IMR-90 (cell line): Measurements from ENCODE around the gene ATP1B3. TPM values are rescaled to one million over a fixed set of nuclear protein-coding genes. Genes with fewer than 3 reads are reported as not detected.

ENCODE experiments used
- ATAC-seq: fragments of 200-7000 bp; cut with Tn5 transposase; 2 replicates; pipeline ENCODE4 v1.9.1; 2020; ENCODE audit warnings: low read depth, mild to moderate bottlenecking, moderate library complexity
- BruUV-seq: library from RNA; stranded (reverse); fragments of 400-500 nt; replicated peaks from 2 replicates; lab custom pipeline; 2021; lab: Mats Ljungman, UMichigan
- CTCF ChIA-PET: fragments of 300-600 bp; formaldehyde crosslinking; extraction: SDS; loops from one replicate; lab custom pipeline; 2021; ENCODE audit warnings: antibody characterized with exemption; lab: Yijun Ruan, JAX
- POLR2A ChIA-PET: fragments of 300-600 bp; sonication (Branson Sonifier 250); formaldehyde crosslinking; loops from one replicate; lab custom pipeline; 2022; ENCODE audit warnings: antibody characterized with exemption; ENCODE audit not compliant: unreplicated experiment; lab: Charles Lee
- DNase-seq: peaks from one replicate; pipeline ENCODE4 v3.0.0; 2013
- H2AFZ ChIP-seq: replicated peaks from 2 replicates; pipeline ENCODE3; 2013; ENCODE audit warnings: low read length, mild to moderate bottlenecking; ENCODE audit not compliant: poor library complexity
- H2AK5ac ChIP-seq: 2 replicates; pipeline ENCODE4 v1.6.1; 2013; ENCODE audit warnings: low read depth, low read length, inconsistent platforms
- H2AK9ac ChIP-seq: replicated peaks from 2 replicates; pipeline ENCODE3; 2013; ENCODE audit warnings: mild to moderate bottlenecking, low read depth, low read length, moderate library complexity; ENCODE audit not compliant: poor library complexity
- H2BK120ac ChIP-seq: 2 replicates; pipeline ENCODE4 v1.6.1; 2013; ENCODE audit warnings: low read depth, low read length, inconsistent platforms
- H2BK15ac ChIP-seq: 3 replicates; pipeline ENCODE4 v1.6.1; 2013; ENCODE audit warnings: low read depth, low read length, inconsistent platforms
- H2BK20ac ChIP-seq: 2 replicates; pipeline ENCODE4 v1.6.1; 2013; ENCODE audit warnings: low read depth, mild to moderate bottlenecking, inconsistent platforms, low read length, moderate library complexity
- H2BK5ac ChIP-seq: 2 replicates; pipeline ENCODE4 v1.6.1; 2013; ENCODE audit warnings: mild to moderate bottlenecking, low read depth, low read length, inconsistent platforms; ENCODE audit not compliant: poor library complexity, severe bottlenecking
- H3K14ac ChIP-seq: replicated peaks from 2 replicates; pipeline ENCODE4 v1.6.1; 2013; ENCODE audit warnings: low read depth, low read length, inconsistent platforms
- H3K18ac ChIP-seq: 2 replicates; pipeline ENCODE4 v1.6.1; 2013; ENCODE audit warnings: low read depth, low read length, control low read depth
- H3K23ac ChIP-seq: 2 replicates; pipeline ENCODE4 v1.6.1; 2013; ENCODE audit warnings: low read depth, low read length, inconsistent platforms
- H3K27ac ChIP-seq: 2 replicates; pipeline ENCODE4 v1.5.1; 2013; ENCODE audit warnings: mild to moderate bottlenecking, control low read depth, low read length; ENCODE audit not compliant: insufficient read depth
- H3K27me3 ChIP-seq: 2 replicates; pipeline ENCODE4 v1.6.1; 2013; ENCODE audit warnings: low read length; ENCODE audit not compliant: control insufficient read depth, insufficient read depth
- H3K36me3 ChIP-seq: 2 replicates; pipeline ENCODE4 v1.6.1; 2013; ENCODE audit warnings: low read length, mixed read lengths; ENCODE audit not compliant: control insufficient read depth, insufficient read depth
- H3K4ac ChIP-seq: 2 replicates; pipeline ENCODE4 v1.6.1; 2013; ENCODE audit warnings: low read depth, low read length, inconsistent platforms
- H3K4me1 ChIP-seq: 2 replicates; pipeline ENCODE4 v1.6.1; 2013; ENCODE audit warnings: low read length, mixed read lengths; ENCODE audit not compliant: control insufficient read depth, insufficient read depth
- H3K4me2 ChIP-seq: 2 replicates; pipeline ENCODE4 v1.6.1; 2013; ENCODE audit warnings: low read depth, mild to moderate bottlenecking, control low read depth, low read length, moderate library complexity
- H3K4me3 ChIP-seq: 2 replicates; pipeline ENCODE4 v1.5.1; 2013; ENCODE audit warnings: low read depth, mild to moderate bottlenecking, control low read depth, low read length, moderate library complexity; ENCODE audit not compliant: insufficient read depth
- H3K56ac ChIP-seq: 2 replicates; pipeline ENCODE4 v1.6.1; 2013; ENCODE audit warnings: low read length, inconsistent platforms; ENCODE audit not compliant: insufficient read depth; ENCODE audit errors: extremely low read depth
- H3K79me1 ChIP-seq, 2 experiments: 2 replicates each; pipeline ENCODE4 v1.6.1; 2013; ENCODE audit warnings: low read length in 2 of 2, inconsistent platforms in 1 of 2, low read depth in 1 of 2
- H3K9ac ChIP-seq: 2 replicates; pipeline ENCODE4 v1.6.1; 2013; ENCODE audit warnings: low read depth, low read length, control low read depth
- H3K9me1 ChIP-seq: 2 replicates; pipeline ENCODE4 v1.6.1; 2013; ENCODE audit warnings: low read length, inconsistent platforms; ENCODE audit not compliant: insufficient read depth
- H3K9me3 ChIP-seq: 2 replicates; pipeline ENCODE4 v1.6.1; 2013; ENCODE audit warnings: low read length; ENCODE audit not compliant: control insufficient read depth, insufficient read depth
- H4K20me1 ChIP-seq: 2 replicates; pipeline ENCODE4 v1.6.1; 2013; ENCODE audit warnings: low read length, inconsistent platforms; ENCODE audit not compliant: insufficient read depth
- H4K5ac ChIP-seq: 2 replicates; pipeline ENCODE4 v1.6.1; 2013; ENCODE audit warnings: mild to moderate bottlenecking, low read depth, low read length, control low read depth
- H4K8ac ChIP-seq, 2 experiments: 2 replicates each; pipeline ENCODE4 v1.6.1; 2013; ENCODE audit warnings: low read depth in 2 of 2, low read length in 2 of 2, control low read depth in 1 of 2, inconsistent platforms in 1 of 2
- H4K91ac ChIP-seq: 2 replicates; pipeline ENCODE4 v1.6.1; 2013; ENCODE audit warnings: low read depth, low read length, inconsistent platforms; ENCODE audit not compliant: insufficient read depth
- BHLHE40 ChIP-seq: fragments of 150-350 bp; IDR thresholded peaks from 2 replicates; pipeline ENCODE4 v1.6.1; 2016; ENCODE audit warnings: mild to moderate bottlenecking, low read depth, low read length
- CEBPB ChIP-seq: IDR thresholded peaks from 2 replicates; pipeline ENCODE4 v1.6.1; 2012; ENCODE audit warnings: low read depth, low read length, improper control_type of control experiment
- CHD1 ChIP-seq: IDR thresholded peaks from 2 replicates; pipeline ENCODE4 v1.6.1; 2012; ENCODE audit warnings: low read depth, low read length, improper control_type of control experiment
- CTCF ChIP-seq: conservative IDR thresholded peaks from 2 replicates; pipeline ENCODE4 v1.5.1; 2012; ENCODE audit warnings: mild to moderate bottlenecking, low read depth, low read length, improper control_type of control experiment
- FOS ChIP-seq: fragments of 150-350 bp; IDR thresholded peaks from 2 replicates; pipeline ENCODE4 v1.6.1; 2016; ENCODE audit warnings: low read depth, low read length
- MAFK ChIP-seq: IDR thresholded peaks from 2 replicates; pipeline ENCODE4 v1.6.1; 2012; ENCODE audit warnings: low read depth, low read length, improper control_type of control experiment
- MAZ ChIP-seq: IDR thresholded peaks from 2 replicates; pipeline ENCODE4 v1.6.1; 2012; ENCODE audit warnings: low read depth, mild to moderate bottlenecking, low read length, improper control_type of control experiment, moderate library complexity, borderline replicate concordance
- MXI1 ChIP-seq: IDR thresholded peaks from 2 replicates; pipeline ENCODE4 v1.6.1; 2012; ENCODE audit warnings: low read depth, mild to moderate bottlenecking, low read length, moderate library complexity, borderline replicate concordance
- NFE2L2 ChIP-seq: fragments of 150-350 bp; IDR thresholded peaks from 2 replicates; pipeline ENCODE4 v1.6.1; 2016; ENCODE audit warnings: low read depth, mild to moderate bottlenecking, low read length
- POLR2A ChIP-seq: IDR thresholded peaks from 2 replicates; pipeline ENCODE4 v1.6.1; 2012; ENCODE audit warnings: mild to moderate bottlenecking, low read depth, low read length
- RAD21 ChIP-seq: IDR thresholded peaks from 2 replicates; pipeline ENCODE4 v1.6.1; 2012; ENCODE audit warnings: low read length, improper control_type of control experiment
- RCOR1 ChIP-seq: IDR thresholded peaks from 2 replicates; pipeline ENCODE4 v1.6.1; 2012; ENCODE audit warnings: mild to moderate bottlenecking, low read length, improper control_type of control experiment; ENCODE audit not compliant: insufficient replicate concordance
- RFX5 ChIP-seq: IDR thresholded peaks from 2 replicates; pipeline ENCODE4 v1.8.0; 2012; ENCODE audit warnings: low read depth, mild to moderate bottlenecking, low read length, moderate library complexity
- SMC3 ChIP-seq: fragments of 150-350 bp; IDR thresholded peaks from 2 replicates; pipeline ENCODE4 v1.6.1; 2016; ENCODE audit warnings: low read depth, mild to moderate bottlenecking, antibody characterized with exemption, low read length, moderate library complexity
- USF2 ChIP-seq: fragments of 150-350 bp; IDR thresholded peaks from 2 replicates; pipeline ENCODE4 v1.6.1; 2017; ENCODE audit warnings: mild to moderate bottlenecking, antibody characterized with exemption, low read length, low read depth
- WGBS, 2 experiments: methylation state at CpG; one replicate each; pipeline versions ENCODE4 v1.1.5 to v1.1.7; 2013; ENCODE audit warnings: missing lambda C conversion rate in 2 of 2; ENCODE audit not compliant: insufficient read length in 1 of 2; ENCODE audit errors: extremely low coverage in 2 of 2; 5-methylcytosine and 5-hydroxymethylcytosine counted together
- dilution Hi-C: fragments of 300-500 bp; cut with HindIII; formaldehyde crosslinking; loops from one replicate; pipeline ENCODE4 v1.14.3; 2018; ENCODE audit warnings: low sequenced_read_pairs; ENCODE audit not compliant: unreplicated experiment
- in situ Hi-C: fragments of 300-500 bp; cut with MboI; formaldehyde crosslinking; loops from 3 replicates; pipeline ENCODE4 v1.14.3; 2019; ENCODE audit warnings: low sequenced_read_pairs, inconsistent platforms, mixed read lengths
- intact Hi-C: fragments of 100-400 bp; cut with micrococcal nuclease; formaldehyde crosslinking; loops from 2 replicates; pipeline ENCODE4 v1.10.0; 2022
- polyA plus RNA-seq, 3 experiments: library from polyadenylated mRNA; depleted of rRNA; stranded (reverse); fragments of >200 nt; gene quantifications; 2 replicates each; pipeline ENCODE4 v1.2.3, GENCODE V29; 2012; ENCODE audit warnings: low replicate concordance in 1 of 3
- total RNA-seq: library from RNA; depleted of rRNA; stranded (reverse); fragments of >200 nt; gene quantifications from 2 replicates; pipeline ENCODE4 v1.2.3, GENCODE V29; 2012
- TF ChIP-seq, protein P1 (sequence below): fragments of 150-350 bp; IDR thresholded peaks from 2 replicates; pipeline ENCODE4 v1.6.1; 2016; ENCODE audit warnings: low read depth, mild to moderate bottlenecking, low read length, moderate library complexity, borderline replicate concordance

ATP1B3 gene
- total and polyA plus RNA-seq, 2 of the 4 experiments (the other 2 are of a cell fraction), result 64.3 to 126 TPM

- Histone ChIP-seq H2AFZ (no peak overlapping the region), H3K27ac (no peak overlapping the region), H3K23ac (no peak overlapping the region), H3K9ac (no peak overlapping the region), H3K9me3 (no peaks in the 10 kb centered on the region), H3K4me3 (no peak overlapping the region), H2BK120ac (no peak overlapping the region), H2BK5ac (no peak overlapping the region), H2BK15ac (no peak overlapping the region), H2AK5ac (no peak overlapping the region), H3K14ac (no peak overlapping the region), H3K27me3 (no peaks in the 10 kb centered on the region), H3K4ac (no peak overlapping the region), H3K36me3 (peaks cover 3% of the 10 kb centered on the region; the same call in 1 of the 2 replicates), H3K4me1 (no peaks in the 10 kb centered on the region), H4K91ac (no peak overlapping the region), H3K18ac (no peak overlapping the region), H3K56ac (no peak overlapping the region), H4K20me1 (no peaks in the 10 kb centered on the region), H2BK20ac (no peak overlapping the region), H2AK9ac (no peak overlapping the region), H4K8ac (no peak overlapping the region), H4K5ac (no peak overlapping the region), H3K79me1 (no peaks in the 10 kb centered on the region), H3K9me1 (peaks cover 3% of the 10 kb centered on the region; the same call in 1 of the 2 replicates), H3K4me2 (no peak overlapping the region)
- ChIA-PET CTCF (no interaction called here), POLR2A (no interaction called here)
- ATAC-seq (no peak), DNase-seq (no peak)
- TF ChIP-seq, protein P1, sequence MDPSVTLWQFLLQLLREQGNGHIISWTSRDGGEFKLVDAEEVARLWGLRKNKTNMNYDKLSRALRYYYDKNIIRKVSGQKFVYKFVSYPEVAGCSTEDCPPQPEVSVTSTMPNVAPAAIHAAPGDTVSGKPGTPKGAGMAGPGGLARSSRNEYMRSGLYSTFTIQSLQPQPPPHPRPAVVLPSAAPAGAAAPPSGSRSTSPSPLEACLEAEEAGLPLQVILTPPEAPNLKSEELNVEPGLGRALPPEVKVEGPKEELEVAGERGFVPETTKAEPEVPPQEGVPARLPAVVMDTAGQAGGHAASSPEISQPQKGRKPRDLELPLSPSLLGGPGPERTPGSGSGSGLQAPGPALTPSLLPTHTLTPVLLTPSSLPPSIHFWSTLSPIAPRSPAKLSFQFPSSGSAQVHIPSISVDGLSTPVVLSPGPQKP, result no peak
- TF ChIP-seq RAD21 (no peak), NFE2L2 (no peak), MAZ (no peak), CHD1 (no peak), CEBPB (no peak), SMC3 (no peak), MXI1 (no peak), CTCF (no peak), MAFK (no peak), RCOR1 (no peak), USF2 (no peak), BHLHE40 (no peak), POLR2A (no peak), RFX5 (no peak), FOS (no peak)
- BruUV-seq, result TSS peak; percentile 10
- dilution Hi-C loops, result no loop called here
- in situ Hi-C loops, result no loop called here
- 82% methylated on average over 12 of the region's 16 CpGs; no CpG with 5 or more reads in 1 of the 2 experiments for WGBS, 2 experiments
- intact Hi-C loops, result no loop called here
These were observed 69.5 kb downstream of the ATP1B3 start for GRCh38 chr3:141945726-141946485.
